ENCODE measurements around the gene THOP1.

Gene THOP1

DNA sequence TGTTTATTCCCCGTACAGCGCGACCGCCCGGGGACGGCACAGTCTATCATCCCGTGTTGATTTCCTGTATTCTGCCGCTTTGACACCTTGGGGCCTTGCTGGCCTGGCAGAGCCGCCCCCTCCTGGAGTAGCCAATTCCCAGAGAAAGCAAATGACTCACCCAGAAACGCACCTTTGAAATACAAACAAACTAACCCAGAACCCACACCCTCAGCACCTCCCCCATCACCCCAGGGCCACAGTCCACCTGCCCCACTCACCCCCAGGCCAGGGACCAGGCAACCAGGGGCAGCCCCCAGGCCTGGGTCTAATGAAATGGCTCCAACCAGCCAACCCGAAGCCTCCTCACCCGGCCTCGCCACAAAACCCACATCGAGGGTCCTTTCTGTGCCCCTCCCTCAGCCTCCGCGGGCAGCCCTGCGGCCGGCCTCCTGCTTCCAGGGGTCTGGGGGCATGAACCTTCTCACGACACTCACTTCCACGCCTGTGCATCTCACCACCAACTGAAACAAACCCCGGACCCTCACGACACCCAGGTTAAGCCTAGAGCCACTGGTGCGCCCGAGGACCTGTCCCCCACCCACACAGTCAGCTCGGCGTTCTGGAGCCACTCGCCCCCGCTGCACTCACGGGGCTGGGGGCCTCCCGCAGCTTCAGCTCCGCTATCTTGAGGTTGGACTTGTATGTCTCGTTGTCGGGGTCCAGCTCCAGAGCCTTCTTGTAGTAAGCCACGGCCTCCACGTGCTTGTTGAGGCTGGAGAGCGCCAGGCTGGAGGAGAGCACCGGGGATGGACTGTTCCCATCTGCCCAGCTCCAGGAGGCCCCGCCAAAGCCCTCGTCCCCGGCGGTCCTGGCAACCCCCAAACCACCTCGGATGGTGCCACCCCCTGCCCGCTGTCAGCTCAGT is 23.2 kb upstream of the THOP1 start:
- Histone ChIP-seq H3K4me1 (ENCODE audit: control insufficient read depth in 5 of 5, insufficient read depth in 5 of 5, low read length in 5 of 5) (no peaks in the 10 kb centered on the region), H3K27ac (ENCODE audit: low read depth, low read length) (no peak overlapping the region), H3K27me3 (ENCODE audit: control insufficient read depth in 5 of 5, insufficient read depth in 4 of 5, low read length in 5 of 5) (no peaks in the 10 kb centered on the region), H3K4me3 (ENCODE audit: low read depth in 1 of 5, low read length in 5 of 5) (no peak overlapping the region), H3K9ac (ENCODE audit: low read length in 5 of 5) (no peak overlapping the region), H3K36me3 (ENCODE audit: control insufficient read depth in 5 of 5, insufficient read depth in 5 of 5, low read length in 5 of 5) (peaks cover 0 to 96% (median 81%) of the 10 kb centered on the region in 5 donors), H3K9me3 (ENCODE audit: control insufficient read depth in 5 of 5, low read length in 5 of 5) (no peaks in the 10 kb centered on the region)

DNA sequence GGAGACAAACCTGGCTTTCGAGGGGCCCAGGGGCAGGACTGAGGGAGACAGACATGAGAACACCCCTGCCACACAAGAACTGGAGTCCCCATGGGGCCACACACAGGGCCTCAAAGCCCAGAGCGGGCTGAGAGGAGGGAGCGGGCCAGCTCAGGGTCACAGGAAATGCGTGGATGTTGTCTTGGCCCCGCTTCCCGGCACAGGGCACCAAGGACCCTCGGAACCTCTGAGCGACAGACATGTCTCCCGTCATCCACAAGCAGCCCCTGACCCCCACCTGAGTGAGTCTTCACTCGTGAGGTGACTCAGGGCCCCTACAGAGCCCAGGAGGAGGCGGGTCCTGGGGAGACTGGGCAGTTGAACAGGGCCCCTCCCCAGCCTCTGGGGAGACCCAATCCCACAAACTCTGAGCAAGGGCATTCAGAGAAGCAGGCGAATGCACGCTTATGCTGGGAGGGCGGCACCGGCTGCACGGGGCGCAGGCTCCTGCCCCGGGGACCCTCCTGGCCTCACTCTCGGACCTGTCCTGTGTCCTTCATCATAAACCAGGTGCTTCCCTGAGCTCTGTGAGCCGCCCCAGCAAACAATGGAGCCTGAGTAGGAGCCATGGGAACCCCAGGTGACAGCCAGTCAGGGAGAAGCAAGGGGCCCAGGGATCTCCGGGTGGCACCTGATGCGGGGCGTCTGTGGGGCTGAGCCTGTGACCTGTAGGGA is 22.4 kb upstream of the THOP1 start:
- Histone ChIP-seq H3K27me3 (ENCODE audit: control insufficient read depth in 5 of 5, insufficient read depth in 4 of 5, low read length in 5 of 5) (no peaks in the 10 kb centered on the region), H3K36me3 (ENCODE audit: control insufficient read depth in 5 of 5, insufficient read depth in 5 of 5, low read length in 5 of 5) (peaks cover 0 to 95% (median 80%) of the 10 kb centered on the region in 5 donors), H3K4me1 (ENCODE audit: control insufficient read depth in 5 of 5, insufficient read depth in 5 of 5, low read length in 5 of 5) (no peaks in the 10 kb centered on the region), H3K9ac (ENCODE audit: low read length in 5 of 5) (no peak overlapping the region), H3K27ac (ENCODE audit: low read depth, low read length) (no peak overlapping the region), H3K4me3 (ENCODE audit: low read depth in 1 of 5, low read length in 5 of 5) (no peak overlapping the region), H3K9me3 (ENCODE audit: control insufficient read depth in 5 of 5, low read length in 5 of 5) (no peaks in the 10 kb centered on the region)

DNA sequence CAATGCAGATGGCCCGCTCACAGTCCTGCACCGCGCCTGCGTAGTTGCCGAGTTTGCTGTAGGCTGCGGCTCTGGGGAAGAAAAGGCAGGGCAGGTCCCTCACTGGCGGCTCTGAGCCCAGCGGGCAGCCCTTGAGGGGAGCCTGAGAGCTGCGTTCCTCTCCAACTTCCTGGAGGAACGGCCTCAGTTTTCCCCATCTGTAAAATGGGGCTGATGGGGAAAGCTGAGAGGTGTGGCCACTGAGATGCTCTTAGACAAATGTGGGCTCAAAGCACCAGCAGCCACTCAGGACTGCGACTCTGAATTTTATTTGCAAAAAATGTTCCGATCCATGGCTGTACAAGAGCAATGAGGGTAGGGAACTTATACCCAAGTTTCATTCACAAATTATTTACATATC is 21.6 kb upstream of the THOP1 start:
- Histone ChIP-seq H3K9ac (ENCODE audit: low read length in 5 of 5) (no peak overlapping the region), H3K27me3 (ENCODE audit: control insufficient read depth in 5 of 5, insufficient read depth in 4 of 5, low read length in 5 of 5) (no peaks in the 10 kb centered on the region), H3K36me3 (ENCODE audit: control insufficient read depth in 5 of 5, insufficient read depth in 5 of 5, low read length in 5 of 5) (peaks cover 0 to 96% (median 83%) of the 10 kb centered on the region in 5 donors), H3K4me3 (ENCODE audit: low read depth in 1 of 5, low read length in 5 of 5) (no peak overlapping the region), H3K4me1 (ENCODE audit: control insufficient read depth in 5 of 5, insufficient read depth in 5 of 5, low read length in 5 of 5) (no peaks in the 10 kb centered on the region), H3K9me3 (ENCODE audit: control insufficient read depth in 5 of 5, low read length in 5 of 5) (no peaks in the 10 kb centered on the region), H3K27ac (ENCODE audit: low read depth, low read length) (no peak overlapping the region)

DNA sequence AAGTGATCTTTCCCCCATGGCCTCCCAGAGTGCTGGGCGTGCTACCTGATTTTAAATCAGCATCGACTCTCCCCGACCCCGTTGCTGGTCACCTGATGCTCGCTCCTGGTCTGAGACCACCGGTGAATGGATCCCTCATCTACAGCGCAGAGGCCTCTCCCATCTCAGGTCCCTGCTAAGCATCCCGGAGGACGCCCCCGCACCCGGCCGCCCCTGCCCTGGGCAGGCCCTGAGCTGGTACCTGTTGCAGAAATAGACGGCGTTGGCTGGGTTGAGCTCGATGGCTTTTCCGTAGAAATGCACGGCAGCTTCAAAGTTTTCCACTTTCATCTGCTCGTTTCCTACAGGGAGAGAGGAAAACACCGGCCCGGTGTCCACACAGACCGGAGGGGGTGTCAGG is 20.4 kb upstream of the THOP1 start:
- peaks cover 0 to 89% (median 72%) of the 10 kb centered on the region in 5 donors for H3K36me3 ChIP-seq (ENCODE audit: control insufficient read depth in 5 of 5, insufficient read depth in 5 of 5, low read length in 5 of 5)
- peaks cover 0 to 8% (median 5%) of the 10 kb centered on the region in 5 donors for H3K4me1 ChIP-seq (ENCODE audit: control insufficient read depth in 5 of 5, insufficient read depth in 5 of 5, low read length in 5 of 5)
- no peaks in the 10 kb centered on the region for H3K27me3 ChIP-seq (ENCODE audit: control insufficient read depth in 5 of 5, insufficient read depth in 4 of 5, low read length in 5 of 5)
- H3K4me3 ChIP-seq (ENCODE audit: low read depth in 1 of 5, low read length in 5 of 5), result no peak overlapping the region
- no peaks in the 10 kb centered on the region for H3K9me3 ChIP-seq (ENCODE audit: control insufficient read depth in 5 of 5, low read length in 5 of 5)
- no peak overlapping the region for H3K27ac ChIP-seq (ENCODE audit: low read depth, low read length)
- no peak overlapping the region for H3K9ac ChIP-seq (ENCODE audit: low read length in 5 of 5)

DNA sequence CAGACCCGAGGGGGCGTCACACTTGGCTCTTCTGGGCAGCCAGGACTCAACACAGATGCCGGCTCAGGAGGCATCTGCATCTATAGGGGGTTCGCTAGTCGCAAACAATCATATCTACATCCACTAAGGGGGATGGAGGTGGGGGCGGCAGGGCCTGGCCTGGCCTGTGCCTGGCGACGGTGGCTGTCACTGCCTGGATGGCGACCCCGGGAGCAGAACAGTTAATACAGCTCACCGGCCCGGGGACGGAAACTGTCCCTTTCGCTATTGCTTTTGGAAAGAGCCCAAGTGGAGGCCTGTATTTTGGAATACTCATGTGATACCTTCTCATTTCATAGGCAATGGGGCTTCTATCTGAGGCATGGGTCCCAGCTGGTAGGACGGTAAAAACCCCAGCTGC is 19.9 kb upstream of the THOP1 start:
- Histone ChIP-seq H3K4me3 (ENCODE audit: low read depth in 1 of 5, low read length in 5 of 5) (no peak overlapping the region), H3K36me3 (ENCODE audit: control insufficient read depth in 5 of 5, insufficient read depth in 5 of 5, low read length in 5 of 5) (peaks cover 0 to 87% (median 71%) of the 10 kb centered on the region in 5 donors), H3K9me3 (ENCODE audit: control insufficient read depth in 5 of 5, low read length in 5 of 5) (no peaks in the 10 kb centered on the region), H3K27ac (ENCODE audit: low read depth, low read length) (no peak overlapping the region), H3K27me3 (ENCODE audit: control insufficient read depth in 5 of 5, insufficient read depth in 4 of 5, low read length in 5 of 5) (no peaks in the 10 kb centered on the region), H3K9ac (ENCODE audit: low read length in 5 of 5) (no peak overlapping the region), H3K4me1 (ENCODE audit: control insufficient read depth in 5 of 5, insufficient read depth in 5 of 5, low read length in 5 of 5) (peaks cover 0 to 13% (median 9%) of the 10 kb centered on the region in 5 donors)

DNA sequence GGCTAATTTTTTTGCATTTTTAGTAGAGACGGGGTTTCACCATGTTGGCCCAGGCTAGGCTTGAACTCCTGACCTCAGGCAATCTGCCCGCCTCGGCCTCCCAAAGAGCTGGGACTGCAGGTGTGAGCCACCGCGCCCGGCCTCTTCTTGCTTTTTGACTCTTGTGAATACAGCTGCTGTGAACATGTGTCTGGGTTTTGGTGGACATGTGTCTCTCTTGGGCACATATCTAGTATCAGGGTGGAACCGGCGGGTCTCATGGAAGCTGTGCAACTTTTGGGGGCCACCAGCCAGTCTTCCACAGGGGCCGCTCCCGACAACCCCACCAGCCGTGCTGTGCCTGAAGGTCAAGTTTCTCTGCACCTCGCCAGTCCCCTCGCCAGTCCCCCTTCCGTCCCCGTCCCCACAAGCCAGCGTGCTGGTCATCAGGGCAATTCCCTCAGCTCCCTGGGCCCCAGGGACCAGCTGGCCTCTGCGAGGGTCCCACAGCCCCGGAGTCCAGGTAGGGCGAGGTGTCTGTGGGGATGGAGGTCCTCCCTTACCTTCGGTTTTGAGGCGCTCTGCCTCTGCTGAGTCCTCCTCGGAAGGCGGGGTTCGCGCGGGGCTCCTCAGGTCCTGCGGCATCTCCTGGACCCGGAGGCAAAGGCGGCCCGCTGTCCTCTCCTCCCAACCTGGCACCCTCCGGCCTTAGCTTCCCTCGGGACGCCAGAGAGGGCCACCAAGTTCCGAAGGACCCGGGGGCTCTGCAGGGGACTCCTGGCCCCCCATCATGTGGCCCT is 18.5 kb upstream of the THOP1 start:
- Histone ChIP-seq H3K4me1 (ENCODE audit: control insufficient read depth in 5 of 5, insufficient read depth in 5 of 5, low read length in 5 of 5) (peaks cover 0 to 25% (median 18%) of the 10 kb centered on the region in 5 donors), H3K9ac (ENCODE audit: low read length in 5 of 5) (no peak overlapping the region), H3K4me3 (ENCODE audit: low read depth in 1 of 5, low read length in 5 of 5) (no peak overlapping the region), H3K36me3 (ENCODE audit: control insufficient read depth in 5 of 5, insufficient read depth in 5 of 5, low read length in 5 of 5) (peaks cover 0 to 77% (median 63%) of the 10 kb centered on the region in 5 donors), H3K27me3 (ENCODE audit: control insufficient read depth in 5 of 5, insufficient read depth in 4 of 5, low read length in 5 of 5) (no peaks in the 10 kb centered on the region), H3K9me3 (ENCODE audit: control insufficient read depth in 5 of 5, low read length in 5 of 5) (no peaks in the 10 kb centered on the region), H3K27ac (ENCODE audit: low read depth, low read length) (no peak overlapping the region)

DNA sequence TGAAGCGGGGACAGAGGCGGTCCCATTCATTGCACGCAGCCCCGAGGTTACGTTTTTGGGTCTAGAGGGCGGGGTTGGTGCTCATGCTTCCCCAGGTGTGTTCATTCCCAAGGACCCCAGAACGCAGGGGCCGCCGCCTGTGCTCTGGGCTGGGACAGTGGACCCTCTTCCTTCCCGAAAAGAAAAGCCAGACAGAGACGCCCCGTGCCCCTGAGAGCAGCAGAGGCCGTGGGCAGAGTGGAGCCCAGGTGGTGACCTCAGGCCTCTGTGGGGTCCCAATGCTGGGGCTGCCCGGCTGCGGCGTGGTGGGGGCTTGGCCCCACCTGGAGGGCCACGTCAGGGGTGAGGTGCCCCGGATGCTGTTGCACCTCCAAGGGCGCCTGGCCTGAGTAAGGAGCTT is 17.6 kb upstream of the THOP1 start:
- H3K27me3 ChIP-seq (ENCODE audit: control insufficient read depth in 5 of 5, insufficient read depth in 4 of 5, low read length in 5 of 5), result no peaks in the 10 kb centered on the region
- no peak overlapping the region for H3K4me3 ChIP-seq (ENCODE audit: low read depth in 1 of 5, low read length in 5 of 5)
- no peaks in the 10 kb centered on the region for H3K9me3 ChIP-seq (ENCODE audit: control insufficient read depth in 5 of 5, low read length in 5 of 5)
- H3K4me1 ChIP-seq (ENCODE audit: control insufficient read depth in 5 of 5, insufficient read depth in 5 of 5, low read length in 5 of 5), result peaks cover 0 to 25% (median 21%) of the 10 kb centered on the region in 5 donors
- no peak overlapping the region for H3K27ac ChIP-seq (ENCODE audit: low read depth, low read length)
- peaks cover 0 to 71% (median 54%) of the 10 kb centered on the region in 5 donors for H3K36me3 ChIP-seq (ENCODE audit: control insufficient read depth in 5 of 5, insufficient read depth in 5 of 5, low read length in 5 of 5)
- no peak overlapping the region for H3K9ac ChIP-seq (ENCODE audit: low read length in 5 of 5)

DNA sequence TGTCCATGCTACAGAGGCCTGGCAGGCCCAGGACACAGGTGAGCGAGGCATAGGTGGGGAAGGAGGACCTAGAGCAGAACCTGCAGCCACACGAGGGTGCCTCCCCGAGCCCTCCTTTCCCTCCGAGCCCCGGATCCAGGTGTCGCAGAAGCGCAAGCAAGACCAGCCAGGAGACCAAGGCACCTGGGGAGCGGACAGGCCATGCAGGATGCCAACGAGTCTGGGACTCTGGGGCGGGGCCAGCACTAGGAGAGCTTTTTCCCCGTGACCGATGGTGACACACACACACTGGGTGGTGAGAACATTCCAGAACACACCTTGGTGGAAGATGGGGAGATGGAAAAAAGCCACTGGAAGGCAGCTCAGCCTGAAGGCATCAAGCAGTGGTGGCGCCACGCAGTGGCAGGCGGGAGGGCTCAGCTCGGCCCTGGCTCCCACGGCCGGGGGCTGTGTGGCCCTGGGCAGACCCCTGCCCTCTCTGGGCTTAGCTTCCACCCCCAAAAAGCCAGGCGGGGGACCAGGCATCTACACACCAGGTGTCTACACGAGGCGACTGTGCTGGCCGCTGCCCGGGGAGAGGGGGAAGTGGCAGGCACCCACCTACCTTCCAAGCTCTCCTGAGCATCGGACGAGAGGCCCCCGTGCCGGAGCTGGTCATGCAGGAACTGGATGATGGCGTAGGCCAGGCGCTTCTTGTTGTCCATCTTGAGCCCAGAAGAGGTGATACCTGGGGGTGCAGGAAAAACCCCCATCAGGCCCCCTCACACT is 16.8 kb upstream of the THOP1 start:
- H3K9ac ChIP-seq (ENCODE audit: low read length in 5 of 5), result no peak overlapping the region
- H3K4me1 ChIP-seq (ENCODE audit: control insufficient read depth in 5 of 5, insufficient read depth in 5 of 5, low read length in 5 of 5), result peaks cover 0 to 25% (median 21%) of the 10 kb centered on the region in 5 donors
- no peak overlapping the region for H3K27ac ChIP-seq (ENCODE audit: low read depth, low read length)
- peaks cover 0 to 62% (median 45%) of the 10 kb centered on the region in 5 donors for H3K36me3 ChIP-seq (ENCODE audit: control insufficient read depth in 5 of 5, insufficient read depth in 5 of 5, low read length in 5 of 5)
- no peaks in the 10 kb centered on the region for H3K9me3 ChIP-seq (ENCODE audit: control insufficient read depth in 5 of 5, low read length in 5 of 5)
- no peak overlapping the region for H3K4me3 ChIP-seq (ENCODE audit: low read depth in 1 of 5, low read length in 5 of 5)
- H3K27me3 ChIP-seq (ENCODE audit: control insufficient read depth in 5 of 5, insufficient read depth in 4 of 5, low read length in 5 of 5), result no peaks in the 10 kb centered on the region

DNA sequence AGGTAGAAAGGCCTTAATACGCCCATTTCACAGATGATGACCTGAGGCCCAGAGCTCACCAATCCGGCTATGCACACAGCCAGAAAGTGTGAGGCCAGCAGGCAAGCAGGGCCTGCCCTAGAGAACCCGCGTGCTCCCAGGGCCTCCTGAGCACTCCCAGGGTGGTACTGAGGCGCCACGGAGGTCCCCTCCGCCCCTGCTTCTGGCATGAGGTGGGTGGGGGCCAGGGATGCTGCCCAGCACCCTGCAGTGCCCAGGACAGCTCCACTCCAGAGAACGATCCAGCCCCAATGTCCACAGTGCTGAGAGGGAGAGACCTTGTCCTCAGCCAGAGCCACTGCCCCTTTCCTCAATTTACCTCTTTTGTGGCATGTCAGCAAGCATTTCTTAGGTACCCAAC is 16.1 kb upstream of the THOP1 start:
- H3K4me3 ChIP-seq (ENCODE audit: low read depth in 1 of 5, low read length in 5 of 5), result no peak overlapping the region
- no peaks in the 10 kb centered on the region for H3K9me3 ChIP-seq (ENCODE audit: control insufficient read depth in 5 of 5, low read length in 5 of 5)
- no peak overlapping the region for H3K27ac ChIP-seq (ENCODE audit: low read depth, low read length)
- no peaks in the 10 kb centered on the region for H3K27me3 ChIP-seq (ENCODE audit: control insufficient read depth in 5 of 5, insufficient read depth in 4 of 5, low read length in 5 of 5)
- H3K9ac ChIP-seq (ENCODE audit: low read length in 5 of 5), result no peak overlapping the region
- peaks cover 0 to 30% (median 24%) of the 10 kb centered on the region in 5 donors for H3K4me1 ChIP-seq (ENCODE audit: control insufficient read depth in 5 of 5, insufficient read depth in 5 of 5, low read length in 5 of 5)
- peaks cover 0 to 55% (median 39%) of the 10 kb centered on the region in 5 donors for H3K36me3 ChIP-seq (ENCODE audit: control insufficient read depth in 5 of 5, insufficient read depth in 5 of 5, low read length in 5 of 5)

All from subcutaneous abdominal adipose tissue (tissue), 5 donors.